ENCODE data around the gene IRAK1.
A peak's percentile ranks its signal among the peaks of the same experiment; 100 is the strongest.

IRAK1 gene

DNA sequence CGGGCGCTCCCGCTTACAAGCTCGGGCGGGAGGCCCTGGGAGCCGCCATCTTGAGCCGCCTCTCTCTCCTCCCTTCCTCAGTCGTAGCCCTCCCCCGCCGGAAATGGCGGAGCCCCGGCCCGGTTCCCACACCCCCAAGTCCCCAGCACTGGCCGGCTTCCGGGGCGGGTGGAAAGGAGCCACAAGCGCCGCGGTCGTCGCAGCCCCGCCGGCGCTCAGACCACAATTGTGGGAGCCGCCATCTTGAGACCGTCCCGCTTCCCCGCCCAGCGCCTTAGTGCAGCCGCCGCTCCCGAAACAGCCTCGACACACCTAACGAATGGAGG lies 48.6 kb downstream of the IRAK1 start:
- DNase-seq (ENCODE audit: low read depth), result peak; percentile 83

- no peak for DNase-seq (ENCODE audit: low read depth)
Observed at GRCh38 chrX:153970357-153971123, 49.2 kb downstream of the IRAK1 start.

- DNase-seq (ENCODE audit: low read depth), result no peak
Observed at GRCh38 chrX:153969904-153970356, 49.8 kb downstream of the IRAK1 start.

DNA sequence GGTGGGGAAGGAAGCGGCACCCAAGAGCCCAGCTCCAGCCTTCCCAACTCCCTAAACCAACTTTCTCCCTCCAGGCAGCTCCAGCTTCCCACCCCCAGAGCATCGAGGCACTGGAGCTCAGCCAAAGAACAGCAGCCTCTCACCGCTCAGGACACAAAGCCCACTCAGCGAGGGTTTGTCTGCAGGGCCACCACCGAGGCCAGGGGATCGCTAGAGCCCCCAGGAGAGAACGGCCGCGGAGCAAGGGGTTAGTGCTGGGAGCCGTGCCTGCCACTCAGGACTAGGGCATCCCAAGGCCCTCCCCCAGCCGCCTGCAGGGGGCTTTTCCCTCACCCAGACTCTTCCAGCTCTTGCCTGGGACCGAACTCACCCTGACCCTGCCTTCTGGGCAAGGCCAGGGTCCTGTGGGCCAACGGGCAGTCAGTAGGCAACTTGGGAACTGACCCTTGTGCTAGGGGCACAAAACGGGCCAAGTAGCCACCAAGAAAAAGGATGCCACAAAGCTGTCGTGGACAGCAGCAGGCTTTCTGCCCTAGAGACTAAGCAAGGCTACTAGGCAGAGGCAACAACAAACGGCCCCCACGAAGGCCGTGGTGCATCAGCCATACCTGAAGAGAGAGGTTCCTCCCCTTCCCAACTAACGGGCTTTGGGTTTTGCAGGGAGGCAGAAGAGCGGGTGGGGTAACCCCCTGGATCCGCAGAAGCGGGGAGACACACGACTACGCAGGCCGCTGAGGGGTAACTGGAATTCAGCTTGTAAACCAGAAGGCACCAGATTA lies 50.4 kb downstream of the IRAK1 start:
- DNase-seq (ENCODE audit: low read depth), result no peak

GRCh38 chrX:153968754-153969124 lies 51.0 kb downstream of the IRAK1 start:
- no peak for DNase-seq (ENCODE audit: low read depth)

DNA sequence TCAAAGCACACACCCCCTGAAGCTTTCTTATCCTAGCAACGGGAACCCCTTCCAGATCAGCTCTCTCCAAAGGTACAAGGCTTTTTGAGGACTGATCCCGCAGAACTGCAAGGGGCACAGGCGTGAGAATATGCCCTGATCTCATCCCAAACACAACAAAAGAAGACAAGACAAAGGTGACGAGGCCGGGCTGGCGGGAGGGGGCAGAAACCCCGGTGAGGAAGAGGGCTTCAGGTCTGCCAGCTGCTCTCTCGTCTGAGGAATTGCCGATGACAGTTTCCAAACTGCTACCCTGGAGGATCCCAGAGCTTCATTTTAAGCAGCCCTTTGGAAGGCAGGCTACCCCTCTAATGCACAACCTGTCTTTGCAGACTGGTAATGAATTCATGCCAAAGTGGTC lies 51.4 kb downstream of the IRAK1 start:
- no peak for DNase-seq (ENCODE audit: low read depth)

DNA sequence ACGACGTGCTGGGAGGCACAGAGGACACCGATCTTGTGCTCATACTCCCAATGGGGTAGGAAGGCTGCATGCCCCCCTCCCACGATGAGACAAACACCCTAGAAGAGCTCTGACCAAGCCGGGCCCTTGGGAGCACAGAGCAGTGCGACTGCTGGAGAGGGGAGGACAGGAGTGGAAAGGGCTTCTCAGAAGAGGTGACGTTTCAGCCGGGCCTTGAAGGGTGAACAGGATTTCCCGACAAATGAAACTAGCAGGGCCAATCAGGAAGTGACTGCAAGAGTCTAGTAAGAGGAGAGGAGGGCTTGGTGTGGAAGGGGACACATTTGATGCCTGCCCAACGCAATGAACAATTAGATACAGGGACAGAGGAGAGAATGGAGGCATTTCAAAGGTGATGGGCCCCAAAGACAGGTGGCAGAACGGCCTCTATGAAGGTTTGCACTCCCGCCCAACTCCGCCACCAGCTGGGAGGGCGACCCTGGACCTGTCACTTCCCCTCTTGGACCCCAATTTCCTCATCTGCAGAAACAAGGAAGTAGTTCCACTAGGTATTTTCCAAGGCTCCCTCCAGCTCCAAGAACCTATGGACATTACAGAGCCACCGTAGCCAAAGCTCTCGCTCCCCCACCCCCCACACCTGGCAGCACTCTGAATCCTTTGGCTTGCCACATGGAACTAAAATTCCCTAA lies 52.0 kb downstream of the IRAK1 start:
- no peak for DNase-seq (ENCODE audit: low read depth)

DNA sequence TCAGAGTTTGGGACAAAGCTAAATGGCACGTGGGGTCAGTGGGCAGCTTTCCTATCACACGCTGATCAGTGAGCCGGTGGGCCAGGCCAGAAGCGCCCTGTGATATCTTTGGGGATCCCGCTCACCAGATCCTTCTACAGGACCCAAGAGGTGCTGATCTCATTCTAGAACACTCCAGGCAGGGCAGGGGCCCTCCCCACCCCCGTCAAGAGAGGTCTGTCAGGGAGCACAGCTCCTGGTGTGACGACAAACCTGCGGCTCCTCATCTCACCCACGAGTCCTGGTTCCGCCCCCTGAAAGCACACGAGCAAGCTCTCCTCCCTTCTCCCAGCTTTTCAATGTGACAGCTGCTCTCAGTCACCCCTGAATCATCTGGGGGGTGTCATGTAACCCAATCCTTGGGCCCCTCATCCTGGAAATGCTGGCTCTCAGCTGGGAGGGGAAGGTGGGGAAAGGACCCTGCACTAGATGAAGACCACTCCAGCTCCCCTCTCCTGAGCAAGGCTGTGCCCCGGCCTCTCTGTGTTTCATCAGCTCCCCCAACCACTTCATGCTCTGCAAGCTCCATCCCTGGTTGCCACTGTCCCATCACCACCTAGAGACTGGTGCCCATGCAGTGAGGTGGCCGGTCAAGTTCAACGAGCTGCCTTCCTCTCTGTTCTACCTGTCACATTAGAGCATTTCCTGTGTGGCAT lies 52.7 kb downstream of the IRAK1 start:
- DNase-seq (ENCODE audit: low read depth), result no peak

DNA sequence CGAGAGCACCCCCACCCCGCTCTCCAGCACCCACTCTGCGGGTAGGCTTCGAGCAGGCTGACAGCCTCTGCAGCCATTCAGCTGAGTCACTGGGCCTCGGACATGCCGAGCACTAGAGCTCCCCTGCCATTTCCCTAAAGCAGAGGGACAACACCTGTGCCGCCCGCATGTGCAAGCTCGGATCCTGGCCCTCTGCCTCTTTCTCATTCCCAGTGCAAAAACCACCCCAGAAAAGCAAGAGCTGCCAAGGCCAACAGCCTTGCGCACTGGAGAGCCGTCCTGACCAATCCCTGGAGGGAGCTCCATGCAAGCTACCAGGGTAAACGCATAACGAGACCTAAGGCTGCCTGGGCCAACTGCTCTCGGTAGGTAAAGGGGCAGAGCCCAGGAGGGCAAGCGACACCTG lies 53.4 kb downstream of the IRAK1 start:
- DNase-seq (ENCODE audit: low read depth), result no peak

- DNase-seq (ENCODE audit: low read depth), result no peak
Observed at GRCh38 chrX:153965406-153965805, 54.3 kb downstream of the IRAK1 start.

GRCh38 chrX:153964105-153964504 lies 55.6 kb downstream of the IRAK1 start:
- no peak for DNase-seq (ENCODE audit: low read depth)

DNA sequence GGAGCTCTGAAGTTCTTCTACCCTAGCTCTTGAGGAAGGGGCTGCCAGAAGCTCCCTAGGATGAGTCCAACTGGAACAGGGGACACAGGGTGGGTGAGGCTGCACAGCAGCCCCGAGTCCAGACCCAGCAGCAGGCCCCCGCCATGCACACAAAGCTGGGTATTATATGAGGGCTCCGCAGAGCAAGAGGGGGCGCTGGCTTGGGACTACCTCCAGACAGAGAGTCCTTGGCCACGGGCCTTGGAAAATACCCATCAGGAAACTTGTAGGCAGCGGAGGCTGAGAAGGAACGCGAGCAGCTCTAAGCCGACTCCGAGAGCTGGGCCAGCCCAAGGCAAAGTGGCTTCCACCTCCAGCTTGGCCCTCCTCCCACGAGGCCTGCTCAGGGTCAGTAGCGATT lies 56.2 kb downstream of the IRAK1 start:
- no peak for DNase-seq (ENCODE audit: low read depth)

DNA sequence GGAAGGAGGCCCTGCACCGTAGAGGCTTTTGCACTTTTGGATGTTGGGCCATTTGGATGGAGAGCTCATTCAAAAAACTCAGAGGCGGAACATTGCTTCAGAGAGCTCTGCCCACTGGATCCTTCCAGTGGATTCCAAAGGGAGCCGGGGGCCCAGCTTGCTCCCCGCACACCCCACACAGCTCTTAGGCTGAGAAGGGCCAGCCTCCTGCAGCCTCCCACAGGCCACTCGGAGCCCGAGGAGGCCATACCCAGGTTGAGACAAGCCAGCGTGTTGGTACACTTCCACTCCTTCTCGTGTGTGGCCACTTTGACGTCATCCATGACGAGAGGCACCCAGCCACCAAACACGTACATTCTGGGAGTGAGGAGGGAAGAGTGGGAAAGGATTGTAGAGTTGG lies 58.4 kb downstream of the IRAK1 start:
- DNase-seq (ENCODE audit: low read depth), result no peak

DNA sequence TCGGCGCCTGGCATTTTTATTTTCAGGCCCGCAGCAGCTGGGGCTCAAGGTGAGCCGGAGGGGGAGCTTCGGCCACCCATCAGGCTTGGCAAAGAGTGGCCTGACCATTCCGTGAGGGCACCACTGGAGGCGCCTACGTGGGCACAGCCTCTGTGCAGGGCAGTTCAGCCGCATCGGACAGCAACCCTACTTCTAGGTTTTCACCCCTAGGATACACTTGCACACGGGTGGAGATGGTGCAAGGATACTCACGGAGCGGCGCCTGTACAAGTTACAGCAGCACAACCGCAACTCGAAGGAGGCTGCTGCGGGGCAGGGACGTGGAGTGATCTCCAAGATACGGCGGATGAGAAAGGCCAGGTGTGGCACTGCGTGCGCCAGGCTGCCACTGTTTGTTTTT lies 58.9 kb downstream of the IRAK1 start:
- DNase-seq (ENCODE audit: low read depth), result no peak
